ENCODE results near the gene SIDT1.
A peak's percentile ranks its signal among the peaks of the same experiment; 100 is the strongest.

SIDT1 gene

DNA sequence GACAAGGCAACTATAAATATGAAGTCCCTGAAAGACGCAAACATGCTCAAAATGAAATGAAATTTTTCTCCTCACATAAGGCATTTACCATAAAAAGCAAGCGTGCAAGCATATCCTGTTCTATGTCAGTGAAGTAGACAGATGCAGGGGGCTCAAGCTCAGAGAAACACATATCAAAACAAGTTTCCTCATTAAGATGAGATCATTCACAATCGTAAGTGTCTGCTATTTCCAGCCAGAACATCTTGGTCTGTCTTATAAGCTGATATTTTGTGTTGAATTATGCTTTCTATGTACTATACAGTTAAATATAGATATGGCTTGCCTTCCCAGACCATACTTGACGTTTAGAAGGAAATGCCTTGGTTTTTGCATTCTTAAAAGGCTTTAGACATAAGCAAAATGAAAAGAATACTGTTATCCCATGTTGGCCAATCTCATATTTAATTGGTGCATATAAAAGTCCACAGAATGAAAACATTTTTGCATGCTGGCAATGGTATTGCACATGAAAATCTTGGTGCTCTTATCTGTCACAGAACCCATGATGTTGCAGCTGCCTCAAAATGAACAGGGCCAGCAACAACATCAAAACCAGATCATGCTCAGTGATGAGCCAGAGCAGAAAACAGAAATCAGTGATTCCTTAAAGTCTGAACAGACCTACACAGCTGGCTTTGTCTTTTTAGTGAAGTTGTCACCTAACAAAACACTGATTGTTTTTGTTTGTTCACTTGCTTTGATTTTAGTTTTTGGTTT lies 65.4 kb downstream of the SIDT1 start:
- DNase-seq (ENCODE audit: low read depth, low spot score) = peak; percentile 20

GRCh38 chr3:113600418-113601182 lies 68.2 kb downstream of the SIDT1 start:
- DNase-seq (ENCODE audit: low read depth, low spot score) = no peak

GRCh38 chr3:113601240-113601639 lies 68.9 kb downstream of the SIDT1 start:
- DNase-seq (ENCODE audit: low read depth, low spot score) = no peak

GRCh38 chr3:113602256-113602655 lies 69.9 kb downstream of the SIDT1 start:
- DNase-seq (ENCODE audit: low read depth, low spot score) = no peak

DNA sequence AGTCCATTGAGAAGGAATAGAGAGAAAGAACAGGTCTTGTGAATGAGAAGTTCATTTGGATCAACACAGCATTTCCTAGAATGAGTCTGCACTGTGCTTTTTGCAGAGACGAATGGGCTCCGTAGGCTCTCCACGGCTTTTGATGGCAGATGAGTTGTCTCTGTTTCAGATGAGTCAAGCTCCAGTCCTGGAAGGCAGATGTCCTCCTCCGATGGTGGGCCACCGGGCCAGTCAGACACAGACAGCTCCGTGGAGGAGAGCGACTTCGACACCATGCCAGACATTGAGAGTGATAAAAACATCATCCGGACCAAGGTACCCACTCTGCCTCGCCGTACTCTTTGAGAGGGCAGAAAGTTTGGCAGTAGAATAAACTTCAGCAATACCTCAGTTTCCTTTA lies 70.5 kb downstream of the SIDT1 start:
- no peak for DNase-seq (ENCODE audit: low read depth, low spot score)

GRCh38 chr3:113606539-113607218 lies 74.3 kb downstream of the SIDT1 start:
- no peak for DNase-seq (ENCODE audit: low read depth, low spot score)

DNA sequence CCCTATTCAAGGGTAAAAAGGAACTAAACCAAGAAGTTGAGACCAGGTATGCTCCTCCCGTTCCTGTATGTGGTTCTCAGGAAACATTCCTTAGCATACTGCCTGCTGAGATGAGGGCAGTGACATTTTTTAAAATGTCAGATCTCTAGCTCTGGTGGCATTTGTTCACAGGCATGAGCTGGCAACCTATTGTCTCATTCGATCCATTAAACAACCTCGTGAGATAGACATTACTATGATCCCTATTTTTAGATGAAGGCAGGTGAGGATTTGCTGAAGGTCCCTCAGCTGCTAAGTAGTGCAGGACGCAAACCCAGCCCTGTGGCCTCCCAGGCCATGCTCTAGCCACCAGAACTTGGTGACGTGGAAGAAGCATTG lies 74.9 kb downstream of the SIDT1 start:
- no peak for DNase-seq (ENCODE audit: low read depth, low spot score)

DNA sequence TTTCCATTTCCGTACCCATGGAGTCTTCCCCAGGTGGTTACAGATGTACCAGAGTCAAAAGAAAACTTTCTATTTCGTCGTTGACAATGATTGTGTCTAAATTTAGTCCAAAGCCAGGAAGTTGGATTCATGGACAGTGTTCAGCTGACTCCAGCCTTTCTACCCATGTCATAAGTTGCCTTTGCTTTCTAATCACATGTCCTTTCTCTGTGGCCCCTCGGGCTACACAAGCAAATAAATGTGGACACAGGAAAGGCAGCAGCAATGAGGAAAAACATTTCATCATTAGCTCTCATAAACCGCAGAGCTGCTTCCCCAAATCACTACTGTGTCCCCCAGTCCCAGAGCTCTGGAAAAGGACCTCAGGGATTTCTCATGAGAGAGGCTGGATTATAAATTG lies 82.0 kb downstream of the SIDT1 start:
- DNase-seq (ENCODE audit: low read depth, low spot score) = no peak

DNA sequence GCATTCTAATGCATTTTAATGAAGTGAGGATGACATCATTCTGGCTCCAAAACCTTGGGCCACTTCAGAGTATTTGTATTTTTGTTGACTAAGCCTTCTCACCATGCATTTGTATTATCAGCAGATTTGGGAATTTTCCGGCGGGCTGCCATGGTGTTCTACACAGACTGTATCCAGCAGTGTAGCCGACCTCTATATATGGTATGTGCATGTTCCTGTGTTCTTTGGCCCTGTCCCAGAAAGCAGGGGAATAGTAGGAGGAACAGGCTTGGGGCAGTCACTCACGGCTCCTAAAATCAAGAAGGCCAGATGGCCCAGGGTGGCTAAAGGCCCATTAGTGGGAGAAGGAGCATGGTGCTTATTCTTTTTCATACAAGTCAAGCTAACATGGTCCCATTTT lies 83.6 kb downstream of the SIDT1 start:
- no peak for DNase-seq (ENCODE audit: low read depth, low spot score)

DNA sequence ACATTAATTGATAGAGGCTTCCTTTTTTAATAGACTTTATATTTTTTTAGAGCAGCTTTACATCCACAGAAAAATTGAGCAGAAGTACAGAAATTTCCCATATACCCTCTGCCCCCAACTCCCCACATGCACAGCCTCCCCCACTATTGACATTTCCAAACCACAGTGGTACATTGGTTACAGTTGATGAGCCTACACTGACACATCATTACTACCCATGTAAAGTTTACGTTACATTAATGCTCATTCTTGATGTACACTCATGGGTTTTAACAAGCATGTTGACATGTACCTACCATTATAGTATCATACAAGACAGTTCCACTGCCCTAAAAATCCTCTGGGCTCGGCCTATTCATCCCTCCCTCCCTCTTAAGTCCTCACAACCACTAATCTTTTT lies 85.4 kb downstream of the SIDT1 start:
- no peak for DNase-seq (ENCODE audit: low read depth, low spot score)

DNA sequence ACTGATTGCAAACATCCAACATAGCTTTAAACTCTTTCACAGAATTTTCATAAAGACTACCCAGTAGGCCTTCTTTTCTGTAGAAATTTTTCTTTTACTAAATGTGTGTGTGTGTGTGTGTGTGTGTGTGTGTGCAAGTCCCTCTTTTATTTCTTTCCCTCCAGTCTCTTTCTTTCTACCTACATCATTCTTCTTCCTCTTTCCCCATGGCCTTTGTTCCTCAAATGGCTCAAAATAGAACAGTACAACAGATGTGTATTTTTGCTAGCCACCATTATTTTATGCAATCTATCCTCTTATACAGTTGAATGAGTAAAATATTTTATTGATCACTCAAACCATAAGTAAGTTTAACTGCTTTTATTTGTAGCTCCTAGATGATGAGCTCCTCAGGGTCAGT lies 87.7 kb downstream of the SIDT1 start:
- DNase-seq (ENCODE audit: low read depth, low spot score) = no peak

DNA sequence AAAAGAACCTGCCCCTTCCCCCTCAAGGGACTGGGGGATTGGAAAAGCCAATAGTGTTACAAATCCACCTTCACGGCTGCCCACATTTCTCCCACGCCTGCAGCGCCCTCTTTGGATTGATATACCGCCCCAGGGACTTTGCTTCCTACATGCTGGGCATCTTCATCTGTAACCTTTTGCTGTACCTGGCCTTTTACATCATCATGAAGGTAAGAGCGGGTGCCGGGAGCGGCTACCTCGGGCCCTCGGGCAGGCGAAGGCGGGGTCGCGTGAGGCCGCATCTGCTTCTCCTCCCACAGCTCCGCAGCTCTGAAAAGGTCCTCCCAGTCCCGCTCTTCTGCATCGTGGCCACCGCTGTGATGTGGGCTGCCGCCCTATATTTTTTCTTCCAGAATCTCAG lies 91.0 kb downstream of the SIDT1 start:
- DNase-seq (ENCODE audit: low read depth, low spot score) = no peak

DNA sequence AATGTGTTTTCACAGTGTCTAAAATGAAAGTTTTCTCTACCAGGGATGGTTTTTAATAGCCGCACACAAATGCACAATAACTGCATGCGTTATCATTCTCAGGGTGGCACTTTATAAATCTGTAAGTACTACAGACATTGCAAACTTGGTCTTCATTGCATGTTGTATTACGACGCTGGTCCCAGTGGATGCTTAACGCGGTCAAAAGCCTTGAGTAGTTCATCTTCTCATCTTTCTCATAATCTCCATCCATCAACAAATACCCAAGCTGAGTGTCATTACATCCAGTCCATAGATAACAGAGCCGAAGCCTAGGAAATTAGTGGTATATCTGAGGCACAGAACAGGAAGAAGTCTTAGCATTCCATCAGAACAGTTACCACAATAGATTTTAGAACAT lies 91.5 kb downstream of the SIDT1 start:
- no peak for DNase-seq (ENCODE audit: low read depth, low spot score)

DNA sequence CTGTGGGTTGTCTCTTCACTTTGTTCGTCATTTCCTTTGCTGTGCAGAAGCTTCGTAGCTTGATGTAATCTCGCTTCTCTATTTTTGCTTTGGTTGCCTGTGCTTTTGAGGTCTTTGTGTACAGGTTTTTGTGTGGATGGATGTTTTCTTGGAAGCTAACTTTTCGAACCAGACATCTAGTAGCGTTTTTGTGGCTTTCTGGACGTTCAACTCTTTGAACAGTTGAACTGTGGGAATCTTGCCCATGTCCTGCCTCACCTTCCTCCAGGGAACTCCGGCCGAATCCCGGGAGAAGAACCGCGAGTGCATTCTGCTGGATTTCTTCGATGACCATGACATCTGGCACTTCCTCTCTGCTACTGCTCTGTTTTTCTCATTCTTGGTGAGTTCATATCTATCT lies 93.5 kb downstream of the SIDT1 start:
- DNase-seq (ENCODE audit: low read depth, low spot score) = no peak

DNA sequence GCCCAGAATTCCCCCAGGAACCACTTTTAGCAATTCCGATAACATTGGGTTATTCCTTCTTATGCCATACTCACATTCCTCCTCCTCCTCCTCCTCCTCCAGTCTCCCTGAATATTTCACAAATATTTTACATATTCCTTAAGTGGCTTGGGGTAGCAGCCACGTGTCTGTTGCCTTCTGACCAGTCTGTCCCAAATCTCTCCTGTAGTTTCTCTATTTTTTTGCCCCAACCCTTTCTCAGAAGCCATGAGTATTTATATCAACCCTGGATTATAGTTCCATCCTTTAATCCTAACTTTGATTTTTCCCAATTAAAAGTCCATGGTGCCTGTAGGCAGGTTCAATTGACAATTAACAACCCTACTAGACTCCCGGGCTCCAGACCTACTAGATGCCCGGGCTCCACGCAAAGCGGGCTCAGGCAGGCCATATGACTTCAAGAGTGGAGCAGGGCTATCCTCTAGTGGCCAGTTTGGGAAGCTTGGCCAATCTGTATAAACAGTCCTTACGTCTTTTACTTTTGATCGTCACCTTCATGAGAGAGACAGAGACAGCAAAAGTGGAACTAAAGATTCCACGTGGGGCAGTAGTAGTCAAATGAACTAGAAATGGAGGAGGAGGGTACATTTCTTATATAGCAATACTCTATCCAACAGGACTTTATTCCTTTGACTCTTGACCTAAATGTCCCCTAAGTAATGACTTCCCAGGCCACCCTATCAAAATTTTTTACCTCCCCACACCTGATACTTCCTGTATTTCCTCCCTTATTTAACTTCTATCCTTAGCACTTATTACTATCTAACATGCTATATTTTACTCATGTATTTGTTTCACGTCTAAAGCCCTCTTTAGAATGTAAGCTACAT lies 94.4 kb downstream of the SIDT1 start:
- no peak for DNase-seq (ENCODE audit: low read depth, low spot score)

DNA sequence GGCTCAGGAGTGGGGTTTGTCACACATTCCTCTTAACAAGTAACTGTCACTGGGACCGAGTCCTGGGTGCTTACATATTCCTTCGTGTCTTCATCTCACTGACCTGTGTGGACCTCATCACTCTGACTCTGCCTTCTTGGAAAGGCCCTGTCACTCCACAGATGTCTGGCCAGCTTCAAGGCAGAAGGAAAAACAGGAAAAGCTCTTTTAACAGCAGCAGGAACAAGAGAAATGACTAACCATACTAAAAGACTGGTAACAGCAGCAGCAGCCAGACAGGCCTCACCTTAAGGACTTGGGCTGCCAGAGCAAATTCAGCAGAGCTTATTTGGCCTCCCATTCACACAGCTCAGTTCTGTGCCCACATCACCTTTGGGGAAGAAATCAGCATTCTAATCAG lies 96.0 kb downstream of the SIDT1 start:
- no peak for DNase-seq (ENCODE audit: low read depth, low spot score)

- DNase-seq (ENCODE audit: low read depth, low spot score) = no peak
Observed at GRCh38 chr3:113628788-113629187, 96.4 kb downstream of the SIDT1 start.

DNA sequence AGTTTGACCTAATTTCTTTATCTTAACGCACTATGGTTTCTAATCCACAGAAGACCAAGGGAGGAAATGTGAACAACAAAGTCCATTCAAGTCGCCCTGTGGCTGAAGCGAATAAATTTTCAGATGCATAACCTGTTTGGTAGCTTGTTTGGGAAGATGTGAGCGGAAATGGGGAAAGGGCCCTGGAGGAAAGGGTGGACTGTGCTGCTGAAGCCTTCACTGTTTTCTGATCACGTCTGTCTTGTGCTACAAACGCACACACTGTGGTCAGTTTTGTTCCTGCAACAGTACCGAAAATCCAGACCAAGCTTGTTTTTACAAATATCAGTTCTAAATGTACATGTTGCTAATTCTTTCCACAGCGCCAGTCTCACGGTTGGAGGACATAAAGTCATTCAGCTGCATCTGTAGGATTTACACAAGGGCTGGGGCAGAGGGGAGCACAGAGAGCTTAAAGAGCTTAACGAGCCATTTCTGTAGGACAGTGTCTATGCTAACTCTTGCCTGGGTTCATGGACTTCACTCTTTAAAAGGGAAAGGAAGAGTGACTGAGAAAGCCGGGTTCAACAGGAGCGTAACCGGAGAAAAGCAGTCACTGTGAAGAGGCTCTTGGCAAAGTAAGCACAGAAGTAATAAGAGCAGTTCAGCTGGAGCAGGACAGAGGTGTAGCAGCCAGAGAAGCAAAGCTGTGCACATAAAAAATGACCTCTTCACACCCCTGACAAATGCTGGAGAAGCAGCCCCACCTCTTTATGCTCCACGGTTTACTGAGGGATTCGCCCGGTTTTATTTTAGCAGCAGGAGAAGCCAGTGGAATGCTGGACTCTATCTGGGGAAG lies 97.4 kb downstream of the SIDT1 start:
- no peak for DNase-seq (ENCODE audit: low read depth, low spot score)

DNA sequence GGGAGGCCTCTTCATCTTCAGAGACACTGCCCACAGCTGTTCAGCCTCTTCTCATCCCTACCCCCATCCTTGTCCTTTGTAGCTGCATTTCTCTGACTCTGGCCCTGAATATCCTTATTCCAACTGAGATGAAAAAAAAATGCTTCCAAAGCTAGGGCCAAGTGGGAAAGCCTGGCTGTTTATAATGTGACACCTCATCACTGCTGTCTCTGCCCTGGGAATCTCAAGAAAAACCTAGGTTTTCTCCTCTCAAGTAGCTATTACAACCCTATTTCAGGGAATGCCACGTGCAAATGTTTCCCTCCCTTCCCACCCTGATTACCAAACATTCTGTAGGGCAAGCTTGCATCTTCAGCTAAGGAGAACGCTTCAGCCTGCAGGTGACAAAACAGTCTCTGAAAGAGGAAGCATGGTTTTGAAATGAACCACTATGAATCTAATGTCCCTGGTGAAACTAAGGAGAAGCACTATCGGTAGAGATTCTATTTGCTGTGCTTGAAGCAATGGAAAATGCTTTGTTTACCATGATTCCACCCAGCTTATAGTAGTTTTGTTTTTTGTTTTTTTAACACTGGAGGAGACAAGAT lies 98.7 kb downstream of the SIDT1 start:
- DNase-seq (ENCODE audit: low read depth, low spot score) = no peak

- no peak for DNase-seq (ENCODE audit: low read depth, low spot score)
Observed at GRCh38 chr3:113631573-113631972, 99.2 kb downstream of the SIDT1 start.

Data from brain pericyte (primary cell).